Adrenal gland (tissue), 5 donors: Measurements from ENCODE around the gene SCRN1.

Experiments
- POLR2A ChIP-seq, 2 donors: fragments of 450-650 bp; IDR thresholded peaks; one replicate each; pipeline ENCODE4 v1.6.1; 2017; ENCODE audit warnings: antibody characterized with exemption in 2 of 2, mild to moderate bottlenecking in 2 of 2, moderate library complexity in 1 of 2
- TF ChIP-seq, protein P1 (sequence below), 6 experiments: fragments of 450-650 bp in 4 of 6; fragments of 200-600 bp in 2 of 6; sonication (generic) in 1 of 6; IDR thresholded peaks; 1 replicate in 5 of 6; 2 replicates in 1 of 6; pipeline versions ENCODE4 v1.5.1 to v1.8.0; 2016 to 2021; ENCODE audit warnings: antibody characterized with exemption in 6 of 6, mild to moderate bottlenecking in 2 of 6, moderate library complexity in 1 of 6
- donor health status: DM: no; HTN: no; CAD: no.

DNA sequence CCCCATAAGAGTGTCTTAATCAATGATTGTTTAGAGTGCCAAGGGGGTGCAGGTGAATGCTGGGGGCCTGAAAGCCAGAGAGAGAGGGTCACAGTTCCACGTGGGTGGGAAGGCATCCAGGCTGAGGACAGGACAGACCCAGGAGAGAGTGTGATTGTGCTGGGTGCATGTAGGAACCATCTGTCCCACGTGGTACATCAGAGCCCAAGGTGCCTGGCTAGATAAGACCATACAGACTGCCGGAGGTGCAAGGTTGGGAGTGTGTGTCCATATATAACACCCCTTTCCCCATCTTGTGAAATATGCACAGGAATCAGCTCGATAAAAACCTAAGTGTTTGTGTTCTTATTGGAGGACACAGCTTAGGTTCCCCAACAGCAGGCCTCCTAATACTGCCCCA lies 97.8 kb downstream of the SCRN1 start:
- TF ChIP-seq, protein P1, sequence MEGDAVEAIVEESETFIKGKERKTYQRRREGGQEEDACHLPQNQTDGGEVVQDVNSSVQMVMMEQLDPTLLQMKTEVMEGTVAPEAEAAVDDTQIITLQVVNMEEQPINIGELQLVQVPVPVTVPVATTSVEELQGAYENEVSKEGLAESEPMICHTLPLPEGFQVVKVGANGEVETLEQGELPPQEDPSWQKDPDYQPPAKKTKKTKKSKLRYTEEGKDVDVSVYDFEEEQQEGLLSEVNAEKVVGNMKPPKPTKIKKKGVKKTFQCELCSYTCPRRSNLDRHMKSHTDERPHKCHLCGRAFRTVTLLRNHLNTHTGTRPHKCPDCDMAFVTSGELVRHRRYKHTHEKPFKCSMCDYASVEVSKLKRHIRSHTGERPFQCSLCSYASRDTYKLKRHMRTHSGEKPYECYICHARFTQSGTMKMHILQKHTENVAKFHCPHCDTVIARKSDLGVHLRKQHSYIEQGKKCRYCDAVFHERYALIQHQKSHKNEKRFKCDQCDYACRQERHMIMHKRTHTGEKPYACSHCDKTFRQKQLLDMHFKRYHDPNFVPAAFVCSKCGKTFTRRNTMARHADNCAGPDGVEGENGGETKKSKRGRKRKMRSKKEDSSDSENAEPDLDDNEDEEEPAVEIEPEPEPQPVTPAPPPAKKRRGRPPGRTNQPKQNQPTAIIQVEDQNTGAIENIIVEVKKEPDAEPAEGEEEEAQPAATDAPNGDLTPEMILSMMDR (IDR thresholded peaks at IDR 0.05): no peak
- no peak for TF ChIP-seq POLR2A (IDR thresholded peaks at IDR 0.05)
